ENCODE data around the gene TFAP2C. TPM values are rescaled to one million over a fixed set of nuclear protein-coding genes. Genes with fewer than 3 reads are reported as not detected.

Gene TFAP2C
- total and polyA plus RNA-seq, 4 donors, result 2.6 to 6.3 (median 4.5) TPM

DNA sequence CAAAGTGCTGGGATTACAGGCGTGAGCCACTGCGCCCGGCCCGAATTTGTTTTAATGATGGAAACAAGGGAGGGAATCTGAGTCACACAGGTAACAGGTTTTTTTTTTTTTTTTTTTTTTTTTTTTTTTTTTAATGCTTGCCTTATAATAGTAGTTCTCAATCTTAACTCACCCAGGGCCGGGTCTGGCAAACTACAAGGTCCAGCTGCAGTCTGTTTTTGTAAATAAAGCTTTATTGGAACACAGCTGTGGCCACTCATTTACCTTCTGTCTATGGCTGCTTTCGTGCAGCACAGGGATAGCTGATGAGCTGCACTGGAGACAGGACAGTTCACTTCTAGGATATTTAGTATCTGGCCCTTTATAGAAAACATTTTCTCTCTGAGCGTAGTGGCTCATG, 58.0 kb downstream of the TFAP2C start:
- TF ChIP-seq, protein P1, sequence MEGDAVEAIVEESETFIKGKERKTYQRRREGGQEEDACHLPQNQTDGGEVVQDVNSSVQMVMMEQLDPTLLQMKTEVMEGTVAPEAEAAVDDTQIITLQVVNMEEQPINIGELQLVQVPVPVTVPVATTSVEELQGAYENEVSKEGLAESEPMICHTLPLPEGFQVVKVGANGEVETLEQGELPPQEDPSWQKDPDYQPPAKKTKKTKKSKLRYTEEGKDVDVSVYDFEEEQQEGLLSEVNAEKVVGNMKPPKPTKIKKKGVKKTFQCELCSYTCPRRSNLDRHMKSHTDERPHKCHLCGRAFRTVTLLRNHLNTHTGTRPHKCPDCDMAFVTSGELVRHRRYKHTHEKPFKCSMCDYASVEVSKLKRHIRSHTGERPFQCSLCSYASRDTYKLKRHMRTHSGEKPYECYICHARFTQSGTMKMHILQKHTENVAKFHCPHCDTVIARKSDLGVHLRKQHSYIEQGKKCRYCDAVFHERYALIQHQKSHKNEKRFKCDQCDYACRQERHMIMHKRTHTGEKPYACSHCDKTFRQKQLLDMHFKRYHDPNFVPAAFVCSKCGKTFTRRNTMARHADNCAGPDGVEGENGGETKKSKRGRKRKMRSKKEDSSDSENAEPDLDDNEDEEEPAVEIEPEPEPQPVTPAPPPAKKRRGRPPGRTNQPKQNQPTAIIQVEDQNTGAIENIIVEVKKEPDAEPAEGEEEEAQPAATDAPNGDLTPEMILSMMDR (IDR thresholded peaks at IDR 0.05; ENCODE audit: control extremely low read depth, extremely low read depth), result no peak
- Histone ChIP-seq H3K27ac (ENCODE audit: low read depth in 1 of 2, low read length in 1 of 2) (no peak overlapping the region), H3K4me1 (ENCODE audit: control insufficient read depth in 5 of 5, insufficient read depth in 5 of 5, low read length in 5 of 5) (no peaks in the 10 kb centered on the region), H3K36me3 (ENCODE audit: control insufficient read depth in 4 of 4, insufficient read depth in 4 of 4, low read length in 4 of 4) (no peaks in the 10 kb centered on the region), H3K4me3 (no peak overlapping the region), H3K9ac (ENCODE audit: insufficient read depth in 1 of 2, low read length in 2 of 2) (no peak overlapping the region), H3K27me3 (ENCODE audit: control insufficient read depth in 3 of 3, insufficient read depth in 3 of 3, low read length in 2 of 3) (peaks cover 0 to 3% (median 0%) of the 10 kb centered on the region in 3 donors), H3K9me3 (ENCODE audit: control insufficient read depth in 4 of 4, insufficient read depth in 3 of 4, low read length in 3 of 4) (peaks cover 0 to 2% (median 0%) of the 10 kb centered on the region in 4 donors)
- ATAC-seq (ENCODE audit: insufficient read depth, low FRiP score) (no peak), DNase-seq (no peak)
- WGBS, 2 donors, result 89 to 94% methylated on average over 7 of the region's 7 CpGs

DNA sequence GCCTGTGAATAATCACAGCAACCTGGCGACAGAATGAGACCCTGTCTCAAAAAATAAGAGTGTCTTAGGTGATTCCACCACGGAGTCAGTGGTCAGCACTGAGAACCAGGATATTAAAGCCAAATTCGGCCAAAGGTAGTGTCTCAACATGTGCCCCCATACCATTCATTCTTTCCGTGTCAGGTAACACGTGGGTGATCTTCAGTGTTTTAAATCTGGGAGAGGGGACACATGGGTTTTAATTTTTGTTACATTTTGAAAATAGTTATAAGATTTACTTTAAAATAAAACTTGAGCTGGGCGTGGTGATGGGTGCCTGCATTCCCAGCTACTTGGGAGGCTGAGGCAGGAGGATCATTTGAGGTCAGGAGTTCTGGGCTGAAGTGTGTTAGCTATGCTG, 59.0 kb downstream of the TFAP2C start:
- Histone ChIP-seq H3K27ac (ENCODE audit: low read depth in 1 of 2, low read length in 1 of 2) (no peak overlapping the region), H3K9me3 (ENCODE audit: control insufficient read depth in 4 of 4, insufficient read depth in 3 of 4, low read length in 3 of 4) (peaks cover 0 to 3% (median 0%) of the 10 kb centered on the region in 4 donors), H3K4me1 (ENCODE audit: control insufficient read depth in 5 of 5, insufficient read depth in 5 of 5, low read length in 5 of 5) (no peaks in the 10 kb centered on the region), H3K36me3 (ENCODE audit: control insufficient read depth in 4 of 4, insufficient read depth in 4 of 4, low read length in 4 of 4) (no peaks in the 10 kb centered on the region), H3K9ac (ENCODE audit: insufficient read depth in 1 of 2, low read length in 2 of 2) (no peak overlapping the region), H3K27me3 (ENCODE audit: control insufficient read depth in 3 of 3, insufficient read depth in 3 of 3, low read length in 2 of 3) (peaks cover 0 to 3% (median 0%) of the 10 kb centered on the region in 3 donors), H3K4me3 (no peak overlapping the region)
- WGBS, 2 donors, result 83 to 91% methylated on average over 6 of the region's 6 CpGs
- DNase-seq, result no peak
- TF ChIP-seq, protein P1 (IDR thresholded peaks at IDR 0.05; ENCODE audit: control extremely low read depth, extremely low read depth), result no peak
- ATAC-seq (ENCODE audit: insufficient read depth, low FRiP score), result no peak

Small RNAs within 50 kb of the gene (small RNA-seq; reads per million reads assigned to genes)
- gene RN7SL170P (ENCODE audit: low replicate concordance) (not detected), gene RNU6-1146P (ENCODE audit: low replicate concordance) (not detected)

Other genes with a start within 250 kb of the TFAP2C start
- 1 to 10 TPM; 3.6 to 6.2 TPM for gene AURKA, start 237.1 kb upstream of the TFAP2C start, total RNA-seq
- gene AURKA, start 237.1 kb upstream of the TFAP2C start, polyA plus RNA-seq, result 1 to 10 TPM; 1.5 to 2.7 TPM
- 10 to 100 TPM; 23.5 to 36.1 TPM for gene CSTF1, start 236.7 kb upstream of the TFAP2C start, total RNA-seq
- gene CSTF1, start 236.7 kb upstream of the TFAP2C start, polyA plus RNA-seq, result 10 to 100 TPM in 1 of 2 donors, 1 to 10 TPM in 1; 6.4 to 14.7 TPM
- gene CASS4, start 217.0 kb upstream of the TFAP2C start, total RNA-seq, result 10 to 100 TPM; 19.7 to 30.7 TPM
- gene CASS4, start 217.0 kb upstream of the TFAP2C start, polyA plus RNA-seq, result 1 to 10 TPM; 4.5 to 9.9 TPM
- gene RTF2, start 160.7 kb upstream of the TFAP2C start, total RNA-seq, result 10 to 100 TPM; 71.5 to 98.8 TPM
- 100 to 1,000 TPM in 1 of 2 donors, 10 to 100 TPM in 1; 63.8 to 103 TPM for gene RTF2, start 160.7 kb upstream of the TFAP2C start, polyA plus RNA-seq
- gene FAM209A, start 104.6 kb upstream of the TFAP2C start, total RNA-seq, result under 1 TPM in 1 of 2 donors, not detected in 1; 0.95 TPM
- under 1 TPM; 0.49 to 0.59 TPM for gene FAM209A, start 104.6 kb upstream of the TFAP2C start, polyA plus RNA-seq
- gene FAM209B, start 96.1 kb upstream of the TFAP2C start, total RNA-seq, result under 1 TPM in 1 of 2 donors, not detected in 1; 0.55 TPM
- gene FAM209B, start 96.1 kb upstream of the TFAP2C start, polyA plus RNA-seq, result 1 to 10 TPM in 1 of 2 donors, under 1 TPM in 1; 0.64 to 1.3 TPM